Astrocyte of the spinal cord (primary cell): Measurements from ENCODE around the gene SAPCD2.

Source experiments
- DNase-seq: peaks from one replicate; pipeline ENCODE4 v3.0.0; 2011; ENCODE audit warnings: low read depth, low spot score
- H3K4me3 ChIP-seq: 2 replicates; pipeline ENCODE4 v1.5.1; 2011; ENCODE audit warnings: low read depth, mild to moderate bottlenecking, low read length, moderate library complexity
- in situ Hi-C: cut with HindIII; loops from 2 replicates; pipeline ENCODE4 v1.10.0; 2017; ENCODE audit warnings: low sequenced_read_pairs
- TF ChIP-seq, protein P1 (sequence below): IDR thresholded peaks from 2 replicates; pipeline ENCODE4 v1.5.1; 2012; ENCODE audit warnings: low read depth, mild to moderate bottlenecking, low read length, inconsistent platforms

SAPCD2 gene

DNA sequence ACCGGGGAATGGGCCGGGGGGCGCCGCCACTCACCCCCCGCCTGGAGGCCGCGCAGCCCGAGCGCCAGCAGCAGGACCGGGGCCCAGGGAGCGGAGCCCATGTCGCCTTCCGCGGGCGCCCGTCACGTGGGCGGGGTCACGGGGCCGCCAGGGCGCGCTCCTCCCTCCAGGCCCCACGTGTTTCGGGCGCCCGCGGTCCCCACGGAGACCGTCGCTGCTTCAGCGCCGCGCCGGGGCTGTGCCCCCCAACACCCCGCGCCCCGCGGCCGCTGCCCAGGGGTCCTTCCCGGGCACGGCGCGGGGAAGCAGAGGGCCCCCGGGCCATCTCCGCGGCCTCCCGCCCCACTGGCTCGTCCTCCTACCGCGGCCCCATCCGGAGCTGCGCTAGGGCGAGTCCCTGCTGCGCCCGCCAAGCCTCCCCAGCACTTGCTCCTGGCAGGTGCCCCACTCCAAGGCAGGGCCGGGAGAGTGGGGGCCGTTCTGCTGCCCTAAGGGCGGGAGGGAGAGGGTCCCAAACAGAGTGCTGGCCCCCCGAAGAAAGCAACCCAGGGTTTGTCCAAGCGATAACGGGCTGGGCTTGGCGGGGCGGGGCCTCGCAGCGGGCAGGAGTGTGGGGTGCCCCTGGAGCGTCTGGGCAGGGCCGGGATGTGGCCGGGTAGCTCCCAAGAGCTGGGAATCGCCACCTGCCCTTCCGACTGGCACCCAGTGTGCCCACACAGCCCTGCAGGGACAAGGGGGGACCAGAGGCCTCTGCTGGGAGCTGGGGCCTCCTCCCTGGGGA, 44.4 kb upstream of the SAPCD2 start, which contains the start of gene DPP7:
Gene DPP7, minus strand, starts transcription at position 121 of the 781 bp plus-strand sequence. Its CDS starts 20 bp downstream, at position 101.
- in situ Hi-C loops: no loop called here
- DNase-seq: no peak
- H3K4me3 ChIP-seq: peak within 1 kb of the TSS; percentile 41
- TF ChIP-seq, protein P1, sequence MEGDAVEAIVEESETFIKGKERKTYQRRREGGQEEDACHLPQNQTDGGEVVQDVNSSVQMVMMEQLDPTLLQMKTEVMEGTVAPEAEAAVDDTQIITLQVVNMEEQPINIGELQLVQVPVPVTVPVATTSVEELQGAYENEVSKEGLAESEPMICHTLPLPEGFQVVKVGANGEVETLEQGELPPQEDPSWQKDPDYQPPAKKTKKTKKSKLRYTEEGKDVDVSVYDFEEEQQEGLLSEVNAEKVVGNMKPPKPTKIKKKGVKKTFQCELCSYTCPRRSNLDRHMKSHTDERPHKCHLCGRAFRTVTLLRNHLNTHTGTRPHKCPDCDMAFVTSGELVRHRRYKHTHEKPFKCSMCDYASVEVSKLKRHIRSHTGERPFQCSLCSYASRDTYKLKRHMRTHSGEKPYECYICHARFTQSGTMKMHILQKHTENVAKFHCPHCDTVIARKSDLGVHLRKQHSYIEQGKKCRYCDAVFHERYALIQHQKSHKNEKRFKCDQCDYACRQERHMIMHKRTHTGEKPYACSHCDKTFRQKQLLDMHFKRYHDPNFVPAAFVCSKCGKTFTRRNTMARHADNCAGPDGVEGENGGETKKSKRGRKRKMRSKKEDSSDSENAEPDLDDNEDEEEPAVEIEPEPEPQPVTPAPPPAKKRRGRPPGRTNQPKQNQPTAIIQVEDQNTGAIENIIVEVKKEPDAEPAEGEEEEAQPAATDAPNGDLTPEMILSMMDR: no peak

DNA sequence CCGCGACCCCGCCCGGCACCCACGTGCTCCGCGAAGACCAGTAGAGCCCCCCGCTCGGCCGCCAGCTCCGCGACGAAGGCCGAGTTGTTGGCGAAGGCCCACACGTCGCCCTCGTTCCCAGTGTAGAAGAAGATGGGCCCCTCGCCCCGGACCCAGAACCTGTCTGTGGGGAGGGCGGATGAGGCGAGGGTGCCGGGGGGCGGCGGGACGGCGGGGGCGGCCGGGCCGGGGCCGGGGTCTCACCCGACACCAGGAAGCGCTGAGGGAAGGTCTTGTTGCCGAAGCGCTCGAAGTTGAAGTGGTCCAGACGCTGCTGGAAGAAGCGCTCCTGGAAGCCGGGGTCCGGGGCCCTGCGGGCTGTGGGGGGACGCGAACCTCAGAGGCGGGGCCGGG, 43.9 kb upstream of the SAPCD2 start:
- in situ Hi-C loops: no loop called here
- no peak for DNase-seq
- TF ChIP-seq, protein P1: no peak
- H3K4me3 ChIP-seq: peak overlapping the region; percentile 41

DNA sequence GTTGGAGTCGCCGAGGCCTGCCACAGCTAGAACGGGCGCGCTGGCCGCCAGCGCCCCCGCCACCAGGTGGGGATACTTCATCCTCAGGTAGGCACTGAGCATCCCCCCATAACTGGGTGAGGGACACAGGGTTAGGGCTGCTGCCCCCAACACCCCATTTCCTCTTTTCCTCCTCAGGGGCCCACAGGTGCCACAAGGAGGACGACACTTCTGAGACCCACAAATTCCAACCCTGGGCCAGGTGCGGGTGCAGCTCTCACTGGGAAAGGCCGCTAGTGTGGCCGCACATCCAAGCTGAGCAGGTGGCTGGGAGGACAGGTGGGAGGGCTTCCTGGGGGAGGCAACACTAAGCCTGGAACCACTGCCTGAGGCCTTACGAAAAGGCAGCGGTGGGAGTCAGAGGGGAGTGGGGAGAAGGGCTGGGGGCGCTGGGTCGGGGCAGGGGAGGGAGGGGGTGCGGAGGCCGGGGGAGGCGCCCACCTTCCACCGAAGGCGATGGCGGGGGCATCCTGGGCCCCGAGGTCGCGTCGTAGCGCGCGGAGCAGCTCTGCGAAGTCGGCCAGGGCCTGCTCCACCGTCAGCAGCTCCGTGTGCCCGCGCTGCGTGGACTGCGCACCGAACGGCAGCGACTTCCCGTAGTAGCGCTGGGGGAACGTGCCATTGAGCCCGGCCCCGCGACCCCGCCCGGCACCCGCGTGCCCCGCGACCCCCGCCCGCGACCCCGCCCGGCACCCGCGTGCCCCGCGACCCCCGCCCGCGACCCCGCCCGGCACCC, 43.2 kb upstream of the SAPCD2 start:
- no peak overlapping the region for H3K4me3 ChIP-seq
- TF ChIP-seq, protein P1: no peak
- in situ Hi-C loops: no loop called here
- DNase-seq: no peak

DNA sequence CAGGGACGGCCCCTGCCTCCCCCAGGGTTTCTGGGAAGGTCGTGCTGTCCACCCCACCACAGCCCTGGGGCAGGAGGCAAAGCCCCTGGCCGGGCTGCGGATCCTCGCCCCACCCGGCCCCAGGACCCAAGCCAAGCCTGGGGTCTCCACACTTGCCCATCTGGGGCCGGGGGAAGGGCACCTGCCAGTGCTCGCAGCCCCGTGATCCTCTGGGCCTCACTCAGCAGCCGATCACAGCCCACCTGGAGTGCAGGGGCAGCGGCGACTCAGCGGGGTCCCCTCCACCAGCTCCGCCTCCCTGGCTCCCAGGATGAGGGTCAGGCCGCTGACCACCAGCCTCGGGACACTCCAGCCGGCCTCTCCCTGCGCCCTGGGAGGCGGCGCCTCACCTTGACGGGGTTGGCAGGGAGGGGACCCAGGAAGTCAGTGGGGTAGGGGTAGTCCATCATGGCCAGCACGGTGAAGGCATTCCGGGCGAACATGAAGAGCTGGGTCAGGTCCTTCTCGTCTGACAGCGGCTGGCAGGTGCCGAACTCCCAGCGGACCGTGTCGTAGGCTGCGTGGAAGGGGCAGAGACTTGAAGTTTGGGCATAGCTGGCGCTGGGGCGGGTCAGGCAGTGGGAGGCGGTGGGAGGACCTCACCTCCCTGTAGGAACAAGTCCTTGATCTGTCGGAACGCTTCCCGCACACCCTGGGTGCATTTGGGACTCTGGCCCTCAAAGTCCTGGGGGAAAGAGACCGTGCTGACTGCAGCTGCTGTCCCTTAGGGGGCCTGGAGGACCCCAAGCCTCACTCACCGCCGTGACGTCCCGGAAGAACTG, 42.4 kb upstream of the SAPCD2 start:
- DNase-seq: no peak
- H3K4me3 ChIP-seq: no peak overlapping the region
- in situ Hi-C loops: no loop called here
- TF ChIP-seq, protein P1: no peak

DNA sequence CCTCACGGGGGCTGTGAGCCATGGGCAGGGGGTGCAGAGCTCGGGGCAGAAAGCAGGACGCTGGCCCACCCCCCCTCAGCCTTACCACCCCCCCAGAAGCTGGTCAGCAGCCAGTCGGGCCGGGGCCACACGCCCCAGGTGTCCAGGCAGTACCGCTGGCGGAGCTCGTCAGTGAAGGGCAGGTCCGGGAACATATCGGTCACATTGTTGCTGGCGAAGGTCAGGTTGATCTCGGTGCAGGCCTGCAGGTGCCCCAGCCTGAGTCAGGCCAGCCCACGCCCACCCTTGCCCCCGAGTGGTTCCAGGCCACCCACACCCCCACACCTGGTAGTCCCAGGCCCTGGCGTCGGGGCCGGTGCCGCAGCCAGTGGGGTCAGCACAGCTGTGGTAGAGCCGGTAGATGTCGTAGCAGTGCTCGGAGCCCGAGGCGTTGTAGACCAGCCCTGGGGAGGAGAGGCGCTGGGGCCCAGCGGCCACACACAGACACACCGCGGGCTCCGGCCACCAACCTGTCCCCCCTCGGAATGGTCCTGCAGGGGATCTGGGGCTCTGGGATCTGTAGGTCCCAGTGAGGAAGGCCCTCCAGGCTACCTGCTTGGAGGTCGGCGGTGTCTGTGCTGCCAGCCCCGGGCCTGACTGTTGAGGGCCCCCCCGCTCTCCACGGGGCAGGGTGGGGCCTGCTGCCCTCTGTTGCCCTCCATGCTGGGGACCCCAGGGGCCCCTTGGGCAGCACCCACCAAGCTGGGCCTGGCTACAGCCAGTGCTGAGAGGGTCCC, 41.6 kb upstream of the SAPCD2 start:
- H3K4me3 ChIP-seq: no peak overlapping the region
- DNase-seq: no peak
- TF ChIP-seq, protein P1: no peak
- in situ Hi-C loops: no loop called here
